HEK293 (cell line): ENCODE data around the gene ABR.

Source experiments
- BCL6B ChIP-seq: fragments of 450-650 bp; formaldehyde crosslinking; IDR thresholded peaks from 2 replicates; pipeline ENCODE4 v1.5.1; 2017; ENCODE audit warnings: missing biosample characterization, missing genetic modification characterization
- HOXA7 ChIP-seq: sonication (generic); formaldehyde crosslinking; IDR thresholded peaks from 2 replicates; pipeline ENCODE4 v1.8.1; 2022; ENCODE audit warnings: missing genetic modification reagents, borderline replicate concordance
- OSR2 ChIP-seq: fragments of 450-650 bp; formaldehyde crosslinking; IDR thresholded peaks from 2 replicates; pipeline ENCODE4 v1.5.1; 2016; ENCODE audit warnings: missing biosample characterization, missing genetic modification characterization
- PRDM6 ChIP-seq: fragments of 450-650 bp; formaldehyde crosslinking; IDR thresholded peaks from 2 replicates; pipeline ENCODE4 v1.5.1; 2017; ENCODE audit warnings: missing biosample characterization, missing genetic modification characterization
- RBAK ChIP-seq: fragments of 450-650 bp; formaldehyde crosslinking; IDR thresholded peaks from 2 replicates; pipeline ENCODE4 v1.5.1; 2016; ENCODE audit warnings: missing biosample characterization, missing genetic modification characterization
- TSHZ1 ChIP-seq: fragments of 450-650 bp; formaldehyde crosslinking; IDR thresholded peaks from 2 replicates; pipeline ENCODE4 v1.5.1; 2016; ENCODE audit warnings: missing biosample characterization, missing genetic modification characterization, borderline replicate concordance
- ZNF169 ChIP-seq: fragments of 450-650 bp; formaldehyde crosslinking; IDR thresholded peaks from 2 replicates; pipeline ENCODE4 v1.5.1; 2016; ENCODE audit warnings: missing biosample characterization, missing genetic modification characterization
- ZNF18 ChIP-seq: fragments of 450-650 bp; formaldehyde crosslinking; IDR thresholded peaks from 2 replicates; pipeline ENCODE4 v1.5.1; 2016; ENCODE audit warnings: missing biosample characterization, missing genetic modification characterization
- ZNF248 ChIP-seq: fragments of 450-650 bp; formaldehyde crosslinking; IDR thresholded peaks from 2 replicates; pipeline ENCODE4 v1.5.1; 2017; ENCODE audit warnings: missing biosample characterization, missing genetic modification characterization
- ZNF311 ChIP-seq: fragments of 450-650 bp; formaldehyde crosslinking; IDR thresholded peaks from 2 replicates; pipeline ENCODE4 v1.5.1; 2017; ENCODE audit warnings: missing biosample characterization, missing genetic modification characterization, borderline replicate concordance
- ZNF335 ChIP-seq: fragments of 450-650 bp; formaldehyde crosslinking; conservative IDR thresholded peaks from 2 replicates; pipeline ENCODE4 v1.5.1; 2016; ENCODE audit warnings: missing biosample characterization, missing genetic modification characterization
- ZNF362 ChIP-seq: fragments of 450-650 bp; formaldehyde crosslinking; IDR thresholded peaks from 2 replicates; pipeline ENCODE4 v1.5.1; 2016; ENCODE audit warnings: missing biosample characterization, missing genetic modification characterization
- ZNF426 ChIP-seq: fragments of 450-650 bp; formaldehyde crosslinking; IDR thresholded peaks from 2 replicates; pipeline ENCODE4 v1.5.1; 2017; ENCODE audit warnings: missing biosample characterization, missing genetic modification characterization, mild to moderate bottlenecking, inconsistent platforms, moderate library complexity
- ZNF513 ChIP-seq: fragments of 450-650 bp; IDR thresholded peaks from 2 replicates; pipeline ENCODE4 v1.5.1; 2018; ENCODE audit warnings: missing biosample characterization, missing genetic modification characterization
- ZNF521 ChIP-seq: fragments of 450-650 bp; formaldehyde crosslinking; IDR thresholded peaks from 2 replicates; pipeline ENCODE4 v1.5.1; 2017; ENCODE audit warnings: missing biosample characterization, mild to moderate bottlenecking, missing genetic modification characterization
- ZNF529 ChIP-seq: fragments of 450-650 bp; formaldehyde crosslinking; IDR thresholded peaks from 2 replicates; pipeline ENCODE4 v1.5.1; 2017; ENCODE audit warnings: missing genetic modification characterization, missing biosample characterization; ENCODE audit not compliant: insufficient replicate concordance
- ZNF558 ChIP-seq: fragments of 450-650 bp; formaldehyde crosslinking; IDR thresholded peaks from 2 replicates; pipeline ENCODE4 v1.5.1; 2016; ENCODE audit warnings: missing biosample characterization, missing genetic modification characterization
- ZNF621 ChIP-seq: fragments of 450-650 bp; formaldehyde crosslinking; IDR thresholded peaks from 2 replicates; pipeline ENCODE4 v1.5.1; 2017; ENCODE audit warnings: missing biosample characterization, missing genetic modification characterization
- ZNF626 ChIP-seq: fragments of 450-650 bp; sonication (Bioruptor Pico); formaldehyde crosslinking; IDR thresholded peaks from 2 replicates; pipeline ENCODE4 v1.5.1; 2018; ENCODE audit warnings: missing biosample characterization, missing genetic modification characterization, inconsistent platforms
- ZNF707 ChIP-seq: fragments of 450-650 bp; formaldehyde crosslinking; IDR thresholded peaks from 2 replicates; pipeline ENCODE4 v1.5.1; 2016; ENCODE audit warnings: missing biosample characterization, missing genetic modification characterization
- ZNF837 ChIP-seq: fragments of 450-650 bp; formaldehyde crosslinking; IDR thresholded peaks from 2 replicates; pipeline ENCODE4 v1.5.1; 2016; ENCODE audit warnings: missing biosample characterization, missing genetic modification characterization
- ZNF843 ChIP-seq: fragments of 450-650 bp; formaldehyde crosslinking; IDR thresholded peaks from 2 replicates; pipeline ENCODE4 v1.5.1; 2016; ENCODE audit warnings: missing biosample characterization, missing genetic modification characterization
- ZSCAN18 ChIP-seq: fragments of 450-650 bp; formaldehyde crosslinking; IDR thresholded peaks from 2 replicates; pipeline ENCODE4 v1.5.1; 2016; ENCODE audit warnings: missing biosample characterization, missing genetic modification characterization
- ZSCAN4 ChIP-seq: fragments of 450-650 bp; formaldehyde crosslinking; IDR thresholded peaks from 2 replicates; pipeline ENCODE4 v1.5.1; 2017; ENCODE audit warnings: missing biosample characterization, missing genetic modification characterization
- ZXDB ChIP-seq: fragments of 450-650 bp; formaldehyde crosslinking; IDR thresholded peaks from 2 replicates; pipeline ENCODE4 v1.5.1; 2016; ENCODE audit warnings: missing biosample characterization, missing genetic modification characterization

The ABR gene

GRCh38 chr17:996554-997344 is 183.0 kb downstream of the ABR start, which contains the start of gene TIMM22 (continued):
- TF ChIP-seq BCL6B (tag by site-specific recombination) (peak; percentile 24; the same call in 1 of the 2 replicates), ZNF521 (tag by site-specific recombination) (no peak), ZXDB (tag by site-specific recombination) (peak; percentile 96), ZNF362 (no peak), ZNF335 (tag by site-specific recombination) (peak; percentile 96), PRDM6 (tag by site-specific recombination) (no peak), ZNF426 (tag by site-specific recombination) (no peak), ZNF837 (no peak), ZNF558 (peak; percentile 69; the same call in 1 of the 2 replicates), ZNF707 (tag by site-specific recombination) (no peak), ZNF513 (tag by site-specific recombination) (no peak; the same call in 1 of the 2 replicates), ZNF248 (tag by site-specific recombination) (no peak), ZNF529 (tag by site-specific recombination) (no peak), OSR2 (tag by site-specific recombination) (peak; percentile 7; the same call in 1 of the 2 replicates), ZNF843 (tag by site-specific recombination) (peak; percentile 51; the same call in 1 of the 2 replicates), ZNF311 (no peak), ZNF169 (tag by site-specific recombination) (peak; percentile 68; the same call in 1 of the 2 replicates), RBAK (tag by site-specific recombination) (no peak), ZNF626 (tag by site-specific recombination) (no peak), HOXA7 (CRISPR knock-in tag) (no peak), ZSCAN4 (peak; percentile 67; the same call in 1 of the 2 replicates), TSHZ1 (tag by site-specific recombination) (no peak), ZNF18 (tag by site-specific recombination) (no peak; the same call in 1 of the 2 replicates), ZNF621 (tag by site-specific recombination) (no peak), ZSCAN18 (tag by site-specific recombination) (peak; percentile 89)
